HL-60 (cell line): Measurements from ENCODE around the gene C1orf21.

ENCODE experiments used
- POLR2AphosphoS5 ChIP-seq: IDR thresholded peaks from 2 replicates; pipeline ENCODE4 v1.6.1; 2012; ENCODE audit warnings: low read depth
- TF ChIP-seq, protein P1 (sequence below): IDR thresholded peaks from one replicate; pipeline ENCODE4 v1.5.1; 2011; ENCODE audit warnings: low read length, control low read depth, inconsistent platforms; ENCODE audit not compliant: insufficient read depth
- TF ChIP-seq, protein P2 (sequence below): IDR thresholded peaks from 2 replicates; pipeline ENCODE4 v1.6.1; 2012; ENCODE audit warnings: low read depth; ENCODE audit not compliant: insufficient replicate concordance

GRCh38 chr1:184395370-184395769 lies 8.5 kb downstream of the C1orf21 start:
- TF ChIP-seq, protein P1, sequence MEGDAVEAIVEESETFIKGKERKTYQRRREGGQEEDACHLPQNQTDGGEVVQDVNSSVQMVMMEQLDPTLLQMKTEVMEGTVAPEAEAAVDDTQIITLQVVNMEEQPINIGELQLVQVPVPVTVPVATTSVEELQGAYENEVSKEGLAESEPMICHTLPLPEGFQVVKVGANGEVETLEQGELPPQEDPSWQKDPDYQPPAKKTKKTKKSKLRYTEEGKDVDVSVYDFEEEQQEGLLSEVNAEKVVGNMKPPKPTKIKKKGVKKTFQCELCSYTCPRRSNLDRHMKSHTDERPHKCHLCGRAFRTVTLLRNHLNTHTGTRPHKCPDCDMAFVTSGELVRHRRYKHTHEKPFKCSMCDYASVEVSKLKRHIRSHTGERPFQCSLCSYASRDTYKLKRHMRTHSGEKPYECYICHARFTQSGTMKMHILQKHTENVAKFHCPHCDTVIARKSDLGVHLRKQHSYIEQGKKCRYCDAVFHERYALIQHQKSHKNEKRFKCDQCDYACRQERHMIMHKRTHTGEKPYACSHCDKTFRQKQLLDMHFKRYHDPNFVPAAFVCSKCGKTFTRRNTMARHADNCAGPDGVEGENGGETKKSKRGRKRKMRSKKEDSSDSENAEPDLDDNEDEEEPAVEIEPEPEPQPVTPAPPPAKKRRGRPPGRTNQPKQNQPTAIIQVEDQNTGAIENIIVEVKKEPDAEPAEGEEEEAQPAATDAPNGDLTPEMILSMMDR = no peak
- TF ChIP-seq POLR2AphosphoS5 = no peak
- TF ChIP-seq, protein P2, sequence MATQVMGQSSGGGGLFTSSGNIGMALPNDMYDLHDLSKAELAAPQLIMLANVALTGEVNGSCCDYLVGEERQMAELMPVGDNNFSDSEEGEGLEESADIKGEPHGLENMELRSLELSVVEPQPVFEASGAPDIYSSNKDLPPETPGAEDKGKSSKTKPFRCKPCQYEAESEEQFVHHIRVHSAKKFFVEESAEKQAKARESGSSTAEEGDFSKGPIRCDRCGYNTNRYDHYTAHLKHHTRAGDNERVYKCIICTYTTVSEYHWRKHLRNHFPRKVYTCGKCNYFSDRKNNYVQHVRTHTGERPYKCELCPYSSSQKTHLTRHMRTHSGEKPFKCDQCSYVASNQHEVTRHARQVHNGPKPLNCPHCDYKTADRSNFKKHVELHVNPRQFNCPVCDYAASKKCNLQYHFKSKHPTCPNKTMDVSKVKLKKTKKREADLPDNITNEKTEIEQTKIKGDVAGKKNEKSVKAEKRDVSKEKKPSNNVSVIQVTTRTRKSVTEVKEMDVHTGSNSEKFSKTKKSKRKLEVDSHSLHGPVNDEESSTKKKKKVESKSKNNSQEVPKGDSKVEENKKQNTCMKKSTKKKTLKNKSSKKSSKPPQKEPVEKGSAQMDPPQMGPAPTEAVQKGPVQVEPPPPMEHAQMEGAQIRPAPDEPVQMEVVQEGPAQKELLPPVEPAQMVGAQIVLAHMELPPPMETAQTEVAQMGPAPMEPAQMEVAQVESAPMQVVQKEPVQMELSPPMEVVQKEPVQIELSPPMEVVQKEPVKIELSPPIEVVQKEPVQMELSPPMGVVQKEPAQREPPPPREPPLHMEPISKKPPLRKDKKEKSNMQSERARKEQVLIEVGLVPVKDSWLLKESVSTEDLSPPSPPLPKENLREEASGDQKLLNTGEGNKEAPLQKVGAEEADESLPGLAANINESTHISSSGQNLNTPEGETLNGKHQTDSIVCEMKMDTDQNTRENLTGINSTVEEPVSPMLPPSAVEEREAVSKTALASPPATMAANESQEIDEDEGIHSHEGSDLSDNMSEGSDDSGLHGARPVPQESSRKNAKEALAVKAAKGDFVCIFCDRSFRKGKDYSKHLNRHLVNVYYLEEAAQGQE = no peak
